Islet of Langerhans (tissue), 1 donor: Measurements from ENCODE around the gene AAK1.
"Not testable (repeated sequence)": the region's sequence is repeated elsewhere in the genome, so short reads cannot be mapped to it uniquely, and the experiment has no call there.

Source experiments
- FAIRE-seq: peaks from one replicate; lab custom pipeline; 2011; peaks lifted over from hg19 to GRCh38; lab: Jason Lieb, UNC

The AAK1 gene

DNA sequence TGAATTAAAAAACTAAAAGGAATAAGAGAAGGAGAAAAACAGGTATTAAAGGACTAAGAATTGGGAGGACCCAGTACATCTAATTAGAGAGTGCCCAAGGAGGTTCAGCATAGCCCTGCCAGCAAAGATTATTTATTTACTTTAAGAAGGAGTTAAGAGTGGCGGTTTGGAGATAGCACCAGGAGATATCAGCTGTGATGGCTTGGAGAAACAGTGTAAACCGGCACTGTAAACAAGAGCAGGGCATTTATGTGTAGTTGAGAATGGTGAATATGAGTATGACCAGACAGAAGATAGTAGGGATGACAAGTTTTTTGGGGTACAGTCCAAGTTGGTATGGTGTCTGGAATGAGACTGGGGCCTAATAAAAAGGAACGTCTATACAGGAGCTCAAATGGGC lies 199.9 kb downstream of the AAK1 start:
- not testable (repeated sequence) for FAIRE-seq

DNA sequence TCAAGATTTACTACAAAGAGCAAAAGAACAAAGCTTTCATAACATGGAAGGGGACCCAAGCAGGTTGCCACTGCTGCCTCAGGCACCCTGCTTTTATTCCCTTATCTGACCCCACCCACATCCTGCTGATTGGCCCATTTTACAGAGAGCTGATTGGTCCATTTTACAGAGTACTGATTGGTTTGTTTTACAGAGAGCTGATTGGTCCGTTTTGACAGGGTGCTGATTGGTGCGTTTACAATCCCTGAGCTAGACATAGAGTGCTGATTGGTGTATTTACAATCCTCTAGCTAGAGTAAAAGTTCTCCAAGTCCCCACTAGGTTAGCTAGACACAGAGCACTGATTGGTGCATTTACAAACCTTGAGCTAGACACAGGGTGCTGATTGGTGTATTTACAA lies 204.0 kb downstream of the AAK1 start:
- FAIRE-seq: not testable (repeated sequence)

- no peak for FAIRE-seq
These were observed 205.0 kb downstream of the AAK1 start for GRCh38 chr2:69438580-69438979.

GRCh38 chr2:69437751-69438154 lies 205.8 kb downstream of the AAK1 start:
- FAIRE-seq: no peak

DNA sequence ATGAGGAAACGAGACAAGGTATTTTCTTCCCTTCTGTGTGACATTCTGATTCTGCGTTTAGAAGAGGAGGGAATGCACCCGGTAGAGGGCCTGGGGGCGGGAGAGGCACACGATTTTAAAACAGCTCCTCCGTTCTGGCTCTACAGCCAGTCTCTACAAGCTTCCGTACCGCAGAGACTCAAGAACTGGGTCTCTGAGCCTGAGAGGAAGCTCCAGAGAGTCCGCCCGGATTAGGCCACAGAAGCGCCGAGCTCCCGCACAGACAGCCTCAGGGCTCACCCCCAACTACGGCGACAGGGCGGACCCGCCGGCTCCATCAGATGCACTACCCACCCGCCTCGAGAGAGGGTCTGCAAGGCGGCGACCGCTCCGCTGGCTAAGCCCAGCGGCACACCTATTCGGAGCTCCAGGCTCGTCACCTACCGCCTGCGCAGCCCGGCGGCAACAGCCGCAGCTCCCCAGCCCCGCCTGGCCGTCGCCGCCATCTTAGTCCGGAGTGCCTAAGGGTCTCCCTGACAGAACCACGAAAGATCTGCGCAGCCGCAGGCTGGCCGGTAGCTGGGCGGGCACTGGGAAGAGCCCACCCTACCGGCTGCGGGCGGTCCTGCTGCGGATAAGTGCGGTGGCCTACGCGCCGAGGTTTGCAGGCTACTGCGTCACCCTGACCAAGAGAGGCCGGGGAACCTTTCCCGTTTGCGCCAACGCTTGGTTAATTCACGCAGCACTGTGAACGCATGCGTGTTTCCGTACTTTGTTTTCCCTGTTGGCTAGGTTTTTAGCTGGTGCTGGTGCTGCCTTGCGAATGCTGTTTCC lies 206.4 kb downstream of the AAK1 start, which contains the start of gene NFU1:
TSS of gene NFU1 (minus strand) at position 498 of the 813 bp plus-strand sequence. CDS start at position 485, 13 bp downstream.
- no peak for FAIRE-seq

- FAIRE-seq: no peak
These were observed 207.0 kb downstream of the AAK1 start for GRCh38 chr2:69436596-69436937.

DNA sequence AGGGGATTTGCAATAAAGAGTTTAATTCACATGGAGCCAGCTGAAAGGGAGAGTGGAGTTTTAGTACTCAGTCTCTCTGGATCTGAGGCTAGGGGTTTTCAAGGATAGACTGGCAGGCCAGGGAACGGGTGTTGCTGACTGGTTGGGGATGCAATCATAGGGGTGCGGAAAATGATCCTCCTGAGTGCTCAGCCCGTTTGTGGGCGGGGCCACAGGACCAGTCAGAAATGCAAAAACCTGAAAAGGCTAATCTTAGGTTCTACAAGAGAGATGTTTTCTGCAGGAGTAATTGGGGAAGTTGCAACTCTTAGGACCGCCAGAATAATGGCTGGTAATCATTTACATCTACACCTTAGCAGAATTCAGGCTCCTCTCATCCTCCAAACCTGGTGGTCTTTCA lies 208.8 kb downstream of the AAK1 start:
- no peak for FAIRE-seq

- no peak for FAIRE-seq
These were observed 213.9 kb downstream of the AAK1 start for GRCh38 chr2:69429491-69430183.

GRCh38 chr2:69428981-69429380 lies 214.6 kb downstream of the AAK1 start:
- no peak for FAIRE-seq

DNA sequence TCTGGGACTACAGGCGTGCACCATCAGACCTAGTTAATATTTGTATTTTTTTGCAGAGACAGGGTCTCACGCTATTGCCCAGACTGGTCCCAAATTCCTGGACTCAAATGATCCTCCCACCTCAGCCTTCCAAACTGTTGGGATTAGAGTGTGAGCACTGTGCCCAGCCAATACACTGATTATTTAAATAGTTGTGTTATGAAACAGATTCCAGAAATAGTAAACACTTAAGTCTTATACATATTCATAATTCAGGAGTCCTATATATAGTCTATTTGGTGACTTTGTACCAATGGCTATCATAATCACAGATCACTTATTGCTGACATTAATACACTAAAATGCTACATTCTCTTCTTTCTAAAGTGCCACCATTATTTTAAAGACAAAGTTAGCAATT lies 219.1 kb downstream of the AAK1 start:
- FAIRE-seq: no peak

GRCh38 chr2:69422198-69422597 lies 221.3 kb downstream of the AAK1 start:
- no peak for FAIRE-seq

DNA sequence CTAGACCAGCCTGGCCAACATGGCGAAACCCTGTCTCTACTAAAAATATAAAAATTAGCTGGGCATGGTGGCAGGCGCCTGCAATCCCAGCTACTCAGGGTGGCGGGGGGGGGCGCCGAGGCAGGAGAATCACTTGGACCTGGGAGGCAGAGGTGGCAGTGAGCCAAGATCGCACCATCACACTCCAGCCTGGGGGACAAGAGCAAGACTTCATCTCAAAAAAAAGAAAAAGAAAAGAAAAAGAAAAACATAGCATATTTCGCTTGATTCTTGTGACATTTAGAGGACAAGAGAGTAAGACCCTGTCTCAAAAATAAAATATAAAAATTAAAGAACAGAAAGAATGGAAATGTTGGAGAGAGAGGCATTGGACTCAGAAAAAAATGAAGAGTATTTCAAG lies 224.4 kb downstream of the AAK1 start:
- FAIRE-seq: not testable (repeated sequence)

- no peak for FAIRE-seq
These were observed 227.4 kb downstream of the AAK1 start for GRCh38 chr2:69416147-69416546.
